GM18951 (cell line): Measurements from ENCODE around the gene ITGA7.

ENCODE experiments used
- POLR2A ChIP-seq: IDR thresholded peaks from 4 replicates; pipeline ENCODE4 v1.6.1; 2011; ENCODE audit warnings: mild to moderate bottlenecking; ENCODE audit not compliant: insufficient read length, insufficient read depth; ENCODE audit errors: extremely low read depth
- in situ Hi-C: fragments of 300-500 bp; cut with MboI; formaldehyde crosslinking; loops from one replicate; pipeline ENCODE4 v1.12.0; 2022; ENCODE audit warnings: low sequenced_read_pairs, mixed read lengths, inconsistent platforms; ENCODE audit not compliant: unreplicated experiment

The ITGA7 gene

DNA sequence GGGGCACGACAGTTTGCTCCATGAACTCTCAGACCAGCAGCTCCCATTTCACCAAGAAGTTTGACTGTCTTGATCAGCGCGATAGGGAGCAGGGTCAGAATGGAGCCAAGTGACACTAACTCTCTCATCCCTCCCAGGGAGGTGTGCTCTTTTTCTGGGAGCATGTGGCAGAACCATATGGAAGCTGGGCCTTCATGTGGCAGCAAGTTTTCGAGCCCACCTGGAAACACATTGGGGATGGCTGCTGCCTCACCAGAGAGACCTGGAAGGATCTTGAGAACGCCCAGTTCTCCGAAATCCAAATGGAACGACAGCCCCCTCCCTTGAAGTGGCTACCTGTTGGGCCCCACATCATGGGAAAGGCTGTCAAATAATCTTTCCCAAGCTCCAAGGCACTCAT, 24.0 kb downstream of the ITGA7 start:
- no peak for TF ChIP-seq POLR2A
- in situ Hi-C loops, result no loop called here

DNA sequence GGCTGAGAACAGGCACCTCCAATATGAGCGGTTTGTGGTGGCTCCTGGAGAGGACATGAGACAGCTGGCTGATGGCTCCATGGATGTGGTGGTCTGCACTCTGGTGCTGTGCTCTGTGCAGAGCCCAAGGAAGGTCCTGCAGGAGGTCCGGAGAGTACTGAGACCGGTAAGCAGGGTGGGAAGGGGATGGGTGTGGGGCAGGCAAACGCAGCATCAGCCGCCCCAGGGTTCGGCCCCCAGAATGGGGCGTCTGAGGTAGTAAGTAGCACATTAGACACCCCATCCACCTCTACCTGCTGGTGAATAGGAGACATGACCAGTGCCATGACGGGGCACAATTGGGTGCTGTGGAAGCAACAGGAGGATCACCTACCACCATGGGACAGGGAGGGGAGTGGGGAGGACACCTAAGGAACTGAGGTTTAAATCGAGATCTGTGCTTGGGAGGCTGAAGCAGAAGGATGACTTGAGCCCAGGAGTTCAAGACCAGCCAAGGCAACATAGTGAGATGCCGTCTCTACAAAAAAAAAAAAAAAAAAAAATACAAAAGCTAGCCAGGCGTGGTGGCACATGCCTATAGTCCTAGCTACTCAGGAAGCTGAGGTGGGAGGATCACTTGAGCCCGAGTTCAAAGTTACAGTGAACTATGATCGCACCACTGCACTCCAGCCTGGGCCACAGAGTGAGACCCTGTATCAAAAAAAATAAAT, 25.5 kb downstream of the ITGA7 start:
- in situ Hi-C loops, result no loop called here
- no peak for TF ChIP-seq POLR2A

DNA sequence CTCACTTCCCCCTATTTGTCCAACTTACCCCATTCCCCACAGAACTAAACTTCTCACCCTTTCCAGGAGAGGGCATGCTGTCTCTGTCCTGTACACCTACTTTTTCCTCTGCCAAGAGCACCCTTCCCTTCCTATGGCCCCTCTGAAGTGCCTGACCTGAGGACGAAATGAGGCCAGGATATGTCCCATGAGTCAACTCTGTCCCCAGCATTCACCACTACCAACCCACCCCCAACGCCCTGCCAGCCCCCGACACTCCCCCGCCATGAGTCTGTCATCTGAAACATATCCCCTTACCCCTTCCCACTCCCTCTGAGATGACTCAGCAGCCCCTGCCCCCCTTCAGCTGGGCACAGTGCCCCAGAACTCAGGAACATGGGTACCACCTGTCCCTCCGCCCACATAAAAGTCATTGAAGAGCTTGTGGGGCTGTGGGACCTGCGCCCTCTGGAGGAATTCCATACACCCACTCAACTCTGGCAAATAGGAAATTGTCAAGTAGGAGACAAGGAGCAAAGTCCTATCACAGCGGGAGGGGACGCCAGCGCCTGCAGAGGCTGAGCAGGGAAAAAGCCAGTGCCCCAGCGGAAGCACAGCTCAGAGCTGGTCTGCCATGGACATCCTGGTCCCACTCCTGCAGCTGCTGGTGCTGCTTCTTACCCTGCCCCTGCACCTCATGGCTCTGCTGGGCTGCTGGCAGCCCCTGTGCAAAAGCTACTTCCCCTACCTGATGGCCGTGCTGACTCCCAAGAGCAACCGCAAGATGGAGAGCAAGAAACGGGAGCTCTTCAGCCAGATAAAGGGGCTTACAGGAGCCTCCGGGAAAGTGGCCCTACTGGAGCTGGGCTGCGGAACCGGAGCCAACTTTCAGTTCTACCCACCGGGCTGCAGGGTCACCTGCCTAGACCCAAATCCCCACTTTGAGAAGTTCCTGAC, 26.3 kb downstream of the ITGA7 start:
- in situ Hi-C loops, result no loop called here
- TF ChIP-seq POLR2A, result no peak

DNA sequence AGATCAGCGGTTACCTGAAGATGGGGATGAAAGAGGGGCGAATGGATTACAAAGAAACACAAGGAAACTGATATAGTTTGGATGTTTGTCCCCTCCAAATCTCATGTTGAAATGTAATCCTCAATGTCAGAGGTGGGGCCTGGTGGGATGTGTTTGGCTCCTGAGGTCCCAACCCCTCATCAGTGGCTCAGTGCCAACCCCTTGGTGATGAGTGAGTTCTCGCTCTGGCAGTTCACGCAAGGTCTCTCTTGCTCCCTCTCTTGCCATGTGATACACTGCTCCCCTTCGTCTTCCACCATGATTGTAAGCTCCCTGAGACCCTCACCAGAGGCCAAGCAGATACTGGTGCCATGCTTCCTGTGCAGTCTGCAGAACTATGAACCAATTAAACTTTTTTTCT, 28.0 kb downstream of the ITGA7 start:
- no peak for TF ChIP-seq POLR2A
- in situ Hi-C loops, result no loop called here

DNA sequence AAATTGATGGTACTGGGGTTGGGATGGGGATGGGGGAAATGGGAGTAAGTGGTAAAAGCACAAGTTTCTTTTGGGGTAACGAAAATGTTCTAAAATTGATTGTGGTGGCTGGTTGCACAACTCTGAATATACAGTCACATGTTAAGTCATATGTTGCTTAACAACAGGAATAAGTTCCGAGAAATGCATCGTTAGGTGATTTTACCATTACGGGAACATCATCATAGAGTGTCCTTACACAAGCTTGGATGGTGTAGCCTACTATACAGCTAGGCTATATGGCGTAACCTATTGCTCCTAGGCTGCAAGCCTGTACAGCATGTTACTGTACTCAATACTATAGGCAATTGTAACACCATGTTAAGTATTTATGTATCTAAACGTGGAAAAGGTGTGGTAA, 31.0 kb downstream of the ITGA7 start:
- no peak for TF ChIP-seq POLR2A
- in situ Hi-C loops, result no loop called here

DNA sequence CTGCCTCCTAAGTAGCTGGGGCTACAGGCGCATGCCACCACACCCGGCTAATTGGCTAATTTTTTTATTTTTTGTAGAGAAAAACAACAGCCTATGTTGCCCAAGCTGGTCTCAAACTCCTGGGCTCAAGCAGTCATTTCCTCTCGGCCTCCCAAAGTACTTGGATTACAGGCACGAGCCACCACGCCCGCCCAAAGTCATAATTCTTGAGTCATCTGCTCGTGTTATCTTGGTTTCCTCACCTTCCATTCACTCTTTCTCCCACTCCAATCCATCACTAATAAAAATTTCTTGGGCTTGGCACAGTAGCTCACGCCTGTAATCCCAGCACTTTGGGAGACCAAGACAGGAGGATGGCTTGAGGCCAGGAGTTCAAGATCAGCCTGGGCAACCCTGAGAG, 32.0 kb downstream of the ITGA7 start:
- in situ Hi-C loops, result no loop called here
- no peak for TF ChIP-seq POLR2A

DNA sequence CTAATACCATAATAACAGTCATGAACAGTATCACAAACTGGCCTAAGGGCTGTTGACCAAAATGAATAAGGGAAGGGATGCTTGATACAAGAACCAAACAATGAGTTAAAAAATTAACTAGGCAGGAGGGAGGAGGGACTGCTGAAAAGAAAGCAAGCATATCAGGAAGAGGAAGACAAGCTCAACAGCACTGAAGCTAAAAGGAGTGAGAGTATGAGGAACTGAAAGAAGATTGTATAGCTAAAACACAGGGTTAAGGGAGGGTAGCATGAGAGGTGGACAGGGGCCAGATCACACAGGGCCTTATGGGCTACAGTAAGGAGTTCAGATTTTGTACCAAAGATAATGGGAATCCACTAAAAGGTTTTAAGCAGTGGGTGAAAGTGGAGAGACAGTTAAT, 34.1 kb downstream of the ITGA7 start:
- in situ Hi-C loops, result no loop called here
- TF ChIP-seq POLR2A, result peak; percentile 25

DNA sequence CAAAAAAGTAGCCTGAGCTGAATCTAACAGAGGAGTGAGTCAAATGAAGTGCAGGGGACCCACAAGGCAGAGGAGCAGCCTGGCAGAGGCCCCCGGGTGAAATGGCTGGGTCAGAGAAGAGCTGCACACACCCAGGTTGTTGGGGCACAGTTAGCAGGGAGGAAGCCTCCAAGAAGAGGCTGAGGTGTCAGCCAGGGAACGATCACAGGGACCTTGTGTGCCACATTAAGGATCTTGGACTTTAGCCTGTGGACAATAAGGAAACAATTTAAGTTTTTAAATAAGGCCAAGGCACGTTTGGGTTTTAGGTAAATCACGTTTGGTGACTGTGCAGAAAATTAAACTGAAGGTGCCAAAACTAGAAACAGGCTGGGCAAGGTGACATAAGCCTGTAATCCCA, 36.0 kb downstream of the ITGA7 start:
- in situ Hi-C loops, result no loop called here
- no peak for TF ChIP-seq POLR2A

DNA sequence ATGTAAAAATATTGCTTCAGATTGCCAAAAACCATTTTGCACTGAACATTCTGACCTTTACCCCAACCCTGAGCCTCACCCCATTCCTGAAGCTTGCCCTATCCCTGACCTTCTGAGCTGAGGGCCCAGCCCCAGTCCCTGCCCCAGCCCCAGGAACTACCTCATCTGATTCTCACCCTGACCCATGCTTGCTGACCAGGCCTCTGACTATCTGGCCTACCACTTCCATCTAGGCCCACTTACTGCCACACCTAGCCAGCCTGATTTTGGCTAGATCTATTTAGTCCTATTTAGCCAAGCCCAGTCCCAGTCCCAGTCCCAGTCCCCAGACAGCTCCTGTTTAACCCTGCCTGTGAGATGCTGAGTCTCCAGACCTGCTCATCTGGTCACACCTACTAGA, 37.4 kb downstream of the ITGA7 start:
- in situ Hi-C loops, result no loop called here
- no peak for TF ChIP-seq POLR2A

DNA sequence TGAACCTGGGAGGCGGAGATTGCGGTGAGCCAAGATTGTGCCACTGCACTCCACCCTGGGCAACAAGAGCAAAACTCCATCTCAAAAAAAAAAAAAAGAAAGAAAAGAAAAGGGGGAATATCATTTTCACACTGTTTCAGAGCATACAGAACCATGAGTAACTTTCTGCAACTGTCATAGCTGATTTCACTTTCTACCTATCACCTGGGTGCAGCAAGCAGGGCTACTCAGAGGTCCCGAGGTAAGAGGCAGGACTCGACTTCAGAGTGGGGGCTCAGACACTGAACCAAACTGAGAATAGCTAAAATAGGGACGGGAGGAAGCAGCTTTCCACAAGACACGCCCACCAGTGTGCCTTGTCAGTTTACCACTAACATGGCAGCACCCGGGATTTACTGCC, 41.2 kb downstream of the ITGA7 start:
- in situ Hi-C loops, result no loop called here
- TF ChIP-seq POLR2A, result no peak

DNA sequence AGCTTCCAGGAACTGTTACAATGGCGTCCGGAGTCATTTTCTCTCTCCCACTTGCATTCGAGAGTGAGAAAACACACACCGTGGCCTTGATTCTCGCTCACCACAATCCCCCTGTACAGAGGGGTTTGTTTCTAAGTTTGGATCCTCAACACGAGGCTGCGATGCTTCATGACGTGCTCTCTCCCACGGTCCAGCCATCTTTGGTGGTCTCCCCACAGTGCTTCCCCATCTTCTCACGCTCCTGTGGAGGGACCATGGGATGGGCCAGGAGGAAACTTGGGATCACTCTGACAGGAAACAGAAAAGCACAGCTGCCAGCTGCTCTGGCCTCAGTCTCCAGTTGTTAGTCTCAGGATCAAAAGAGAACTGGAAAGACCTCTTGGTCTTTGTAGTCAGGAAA, 42.9 kb downstream of the ITGA7 start:
- no peak for TF ChIP-seq POLR2A
- in situ Hi-C loops, result no loop called here

DNA sequence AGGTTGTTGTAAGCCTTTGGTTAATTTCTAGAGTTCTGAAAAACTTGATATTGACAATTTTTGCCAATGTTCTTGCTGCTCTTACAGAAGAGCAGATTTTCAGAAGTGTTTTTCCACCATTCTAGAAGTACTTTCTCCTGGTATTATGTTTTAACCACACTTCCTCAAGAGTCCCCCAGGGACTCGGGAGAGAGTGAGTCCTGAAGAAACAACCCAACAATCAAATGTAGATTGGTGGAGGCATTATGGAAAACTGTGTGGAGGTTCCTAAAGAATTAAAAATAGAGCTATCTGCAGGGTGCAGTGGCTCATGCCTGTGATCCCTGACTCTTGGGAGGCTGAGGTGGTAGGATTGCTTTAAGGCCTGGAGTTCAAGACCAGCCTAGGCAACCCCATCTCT, 44.3 kb downstream of the ITGA7 start:
- TF ChIP-seq POLR2A, result no peak
- in situ Hi-C loops, result no loop called here

DNA sequence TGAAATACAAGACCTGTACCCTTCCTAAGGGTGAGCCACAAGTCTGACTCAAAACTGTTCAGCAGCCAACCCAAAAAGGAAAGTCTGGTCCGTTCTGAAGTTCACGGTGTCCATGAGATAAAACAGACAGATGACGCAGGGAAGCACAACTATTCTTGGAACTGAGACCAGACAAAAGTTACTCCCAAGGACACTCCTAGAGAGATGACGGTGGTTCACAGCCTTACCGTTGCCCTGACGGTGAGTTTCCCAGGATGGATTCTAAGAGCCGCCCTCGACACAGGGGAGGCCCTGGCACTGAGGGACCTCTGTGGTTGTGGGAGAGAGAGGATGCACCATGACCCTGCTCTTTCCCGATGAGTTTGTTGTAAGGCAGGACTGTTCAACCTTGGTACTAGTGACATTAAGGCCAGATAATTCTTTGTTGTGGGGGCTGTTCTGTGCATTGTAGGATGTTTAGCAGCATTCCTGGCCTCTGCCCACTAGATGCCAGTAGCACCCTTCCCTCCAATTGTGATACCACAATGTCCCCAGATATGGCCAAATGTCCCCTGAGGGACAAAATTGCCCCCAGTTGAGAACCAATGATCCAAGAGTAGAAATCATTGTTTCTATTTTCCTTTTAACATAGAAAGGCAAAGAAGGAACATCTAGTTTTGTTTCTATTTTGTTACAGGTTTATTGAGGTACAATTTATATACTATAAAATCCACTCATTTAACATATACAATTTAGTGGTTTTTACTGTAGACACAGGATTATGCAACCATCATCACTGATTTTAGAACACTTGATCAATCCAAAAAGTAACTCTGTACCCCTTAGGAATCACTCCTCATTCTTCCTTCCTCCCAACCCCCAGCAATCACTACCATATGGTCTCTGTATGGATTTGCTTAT, 48.0 kb downstream of the ITGA7 start:
- in situ Hi-C loops, result no loop called here
- TF ChIP-seq POLR2A, result no peak
